ENCODE results near the gene ZNF835.

DNA sequence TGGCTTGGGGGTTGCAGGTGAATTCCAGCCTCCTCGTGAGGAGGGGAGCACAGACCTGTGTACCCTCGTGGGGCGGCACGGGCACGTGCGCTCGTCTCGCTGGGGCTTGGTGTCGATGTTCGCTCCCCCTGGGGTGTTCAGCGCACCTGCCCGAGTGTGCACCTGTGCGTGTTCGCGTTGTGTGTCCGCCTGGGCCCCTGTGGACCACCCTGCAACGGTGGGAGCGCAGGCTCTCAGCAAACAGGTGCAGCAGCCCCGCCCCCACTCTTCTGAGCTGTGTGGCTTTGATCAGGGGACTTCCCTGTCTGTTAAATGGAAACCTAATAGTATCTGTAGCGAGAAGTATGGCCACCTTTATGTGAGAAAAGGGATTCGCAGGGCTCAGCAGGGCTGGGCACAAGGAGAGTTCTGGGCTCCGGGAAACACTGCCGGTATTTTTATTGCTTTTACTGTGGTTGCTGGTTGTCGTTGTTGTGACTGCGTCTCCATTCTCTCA, 28.0 kb downstream of the ZNF835 start:
- TF ChIP-seq, protein P1, sequence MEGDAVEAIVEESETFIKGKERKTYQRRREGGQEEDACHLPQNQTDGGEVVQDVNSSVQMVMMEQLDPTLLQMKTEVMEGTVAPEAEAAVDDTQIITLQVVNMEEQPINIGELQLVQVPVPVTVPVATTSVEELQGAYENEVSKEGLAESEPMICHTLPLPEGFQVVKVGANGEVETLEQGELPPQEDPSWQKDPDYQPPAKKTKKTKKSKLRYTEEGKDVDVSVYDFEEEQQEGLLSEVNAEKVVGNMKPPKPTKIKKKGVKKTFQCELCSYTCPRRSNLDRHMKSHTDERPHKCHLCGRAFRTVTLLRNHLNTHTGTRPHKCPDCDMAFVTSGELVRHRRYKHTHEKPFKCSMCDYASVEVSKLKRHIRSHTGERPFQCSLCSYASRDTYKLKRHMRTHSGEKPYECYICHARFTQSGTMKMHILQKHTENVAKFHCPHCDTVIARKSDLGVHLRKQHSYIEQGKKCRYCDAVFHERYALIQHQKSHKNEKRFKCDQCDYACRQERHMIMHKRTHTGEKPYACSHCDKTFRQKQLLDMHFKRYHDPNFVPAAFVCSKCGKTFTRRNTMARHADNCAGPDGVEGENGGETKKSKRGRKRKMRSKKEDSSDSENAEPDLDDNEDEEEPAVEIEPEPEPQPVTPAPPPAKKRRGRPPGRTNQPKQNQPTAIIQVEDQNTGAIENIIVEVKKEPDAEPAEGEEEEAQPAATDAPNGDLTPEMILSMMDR (IDR thresholded peaks at IDR 0.05), result no peak
- no peak for TF ChIP-seq POLR2A (IDR thresholded peaks at IDR 0.05)
